B cell (primary cell): Measurements from ENCODE around the gene RIPOR3. TPM values are rescaled to one million over a fixed set of nuclear protein-coding genes. Genes with fewer than 3 reads are reported as not detected.

Source experiments
- ATAC-seq: fragments of 200-7000 bp; cut with Tn5 transposase; one replicate; pipeline ENCODE4 v1.10.0; 2021; ENCODE audit warnings: low read depth, mild to moderate bottlenecking, moderate number of reproducible peaks, moderate library complexity
- CTCF ChIA-PET: fragments of 350-600 bp; sonication (Branson Sonifier 250); formaldehyde crosslinking; loops from one replicate; lab custom pipeline; 2021; ENCODE audit warnings: antibody characterized with exemption, inconsistent platforms; lab: Charles Lee
- POLR2A ChIA-PET: fragments of 350-600 bp; sonication (Branson Sonifier 250); formaldehyde crosslinking; loops from one replicate; lab custom pipeline; 2021; ENCODE audit warnings: antibody characterized with exemption; lab: Charles Lee
- DNase-seq: peaks from one replicate; pipeline ENCODE4 v3.0.0; 2013
- H2AFZ ChIP-seq: 2 replicates; pipeline ENCODE4 v1.6.1; 2012; ENCODE audit warnings: mild to moderate bottlenecking, low read depth, low read length; ENCODE audit not compliant: insufficient read depth, poor library complexity, severe bottlenecking
- H3K27ac ChIP-seq, 2 donors: 1 replicate in 1 of 2; 2 replicates in 1 of 2; pipeline ENCODE4 v1.5.1; 2012 to 2013; ENCODE audit warnings: low read length in 2 of 2, mild to moderate bottlenecking in 2 of 2, moderate library complexity in 1 of 2
- H3K27me3 ChIP-seq, 4 experiments: fragments of 200-600 bp in 1 of 4; sonication (generic) in 1 of 4; replicated peaks in 1 of 4; 1 replicate in 2 of 4; 2 replicates in 2 of 4; pipeline versions ENCODE4 v1.6.1 to v1.7.0; 2013 to 2016; ENCODE audit warnings: low read length in 3 of 4, mild to moderate bottlenecking in 2 of 4, mixed read lengths in 1 of 4, moderate library complexity in 1 of 4; ENCODE audit not compliant: insufficient read depth in 4 of 4, control insufficient read depth in 3 of 4; ENCODE audit errors: control extremely low read depth in 1 of 4
- H3K36me3 ChIP-seq, 2 experiments: replicated peaks in 1 of 2; 1 replicate in 1 of 2; 2 replicates in 1 of 2; pipeline versions ENCODE4 v1.6.1 to v1.7.1; 2013; ENCODE audit warnings: low read length in 1 of 2; ENCODE audit not compliant: insufficient read depth in 2 of 2, control insufficient read depth in 1 of 2; ENCODE audit errors: control extremely low read depth in 1 of 2, extremely low read depth in 1 of 2
- H3K4me1 ChIP-seq, 2 donors: fragments of 200-600 bp in 1 of 2; sonication (generic) in 1 of 2; 1 replicate in 1 of 2; 2 replicates in 1 of 2; pipeline versions ENCODE4 v1.5.1 to v1.6.1; 2013 to 2017; ENCODE audit warnings: low read length in 2 of 2; ENCODE audit not compliant: control insufficient read depth in 2 of 2, insufficient read depth in 2 of 2
- H3K4me2 ChIP-seq: replicated peaks from 2 replicates; pipeline ENCODE3; 2012; ENCODE audit warnings: mild to moderate bottlenecking, low read depth, low read length; ENCODE audit not compliant: poor library complexity, severe bottlenecking
- H3K4me3 ChIP-seq, 5 experiments: fragments of 200-600 bp in 1 of 5; sonication (generic) in 1 of 5; 1 replicate in 3 of 5; 2 replicates in 2 of 5; pipeline versions ENCODE4 v1.5.1 to v1.7.0; 2011 to 2016; ENCODE audit warnings: low read length in 4 of 5, mild to moderate bottlenecking in 4 of 5, low read depth in 2 of 5, control low read depth in 1 of 5, moderate library complexity in 1 of 5; ENCODE audit not compliant: insufficient read depth in 1 of 5; ENCODE audit errors: control extremely low read depth in 1 of 5, extremely low read depth in 1 of 5
- H3K79me2 ChIP-seq: fragments of 200-600 bp; sonication (generic); one replicate; pipeline ENCODE4 v1.6.0; 2016; ENCODE audit warnings: low read length; ENCODE audit not compliant: control insufficient read depth, insufficient read depth
- H3K9ac ChIP-seq: fragments of 200-600 bp; sonication (generic); 2 replicates; pipeline ENCODE4 v1.6.1; 2017; ENCODE audit warnings: mild to moderate bottlenecking, low read length, moderate library complexity
- H3K9me3 ChIP-seq, 3 donors: one replicate each; pipeline versions ENCODE4 v1.6.1 to v1.7.1; 2013; ENCODE audit warnings: low read length in 2 of 3; ENCODE audit not compliant: control insufficient read depth in 2 of 3, insufficient read depth in 1 of 3; ENCODE audit errors: control extremely low read depth in 1 of 3
- H4K20me1 ChIP-seq: 2 replicates; pipeline ENCODE4 v1.6.0; 2012; ENCODE audit warnings: mild to moderate bottlenecking, low read length; ENCODE audit not compliant: insufficient read depth, control insufficient read depth, poor library complexity, severe bottlenecking
- H3K27ac Mint-ChIP-seq: one replicate; pipeline ENCODE4 v1.8.0; 2021; ENCODE audit warnings: mixed read lengths
- H3K27me3 Mint-ChIP-seq: one replicate; pipeline ENCODE4 v1.8.0; 2021; ENCODE audit warnings: mixed read lengths
- H3K4me1 Mint-ChIP-seq: one replicate; pipeline ENCODE4 v1.8.0; 2021; ENCODE audit warnings: mixed read lengths
- H3K4me3 Mint-ChIP-seq: one replicate; pipeline ENCODE4 v1.8.0; 2021; ENCODE audit warnings: mixed read lengths
- H3K9me3 Mint-ChIP-seq: one replicate; pipeline ENCODE4 v1.8.0; 2022; ENCODE audit warnings: mixed read lengths; ENCODE audit not compliant: insufficient read depth
- EZH2 ChIP-seq: IDR thresholded peaks from 2 replicates; pipeline ENCODE4 v1.6.1; 2012; ENCODE audit warnings: borderline replicate concordance, low read depth, mild to moderate bottlenecking, moderate library complexity, low read length; ENCODE audit not compliant: insufficient read depth, poor library complexity, severe bottlenecking
- WGBS: methylation state at CpG from one replicate; pipeline ENCODE4 v1.1.5; 2013; ENCODE audit warnings: missing lambda C conversion rate; ENCODE audit not compliant: insufficient coverage; 5-methylcytosine and 5-hydroxymethylcytosine counted together
- intact Hi-C: fragments of 100-400 bp; cut with micrococcal nuclease; formaldehyde crosslinking; loops from one replicate; pipeline ENCODE4 v1.10.0; 2022
- polyA plus RNA-seq: library from polyadenylated mRNA; depleted of rRNA; stranded (reverse); fragments of >200 nt; gene quantifications from 2 replicates; pipeline ENCODE4 v1.2.3, GENCODE V29; 2012
- total RNA-seq, 2 donors: library from RNA; stranded (reverse); fragments of 120-200 nt in 1 of 2; gene quantifications; 1 replicate in 1 of 2; 2 replicates in 1 of 2; pipeline versions ENCODE4 v1.2.3 to v1.2.4, GENCODE V29; 2013 to 2022
- TF ChIP-seq, protein P1 (sequence below): fragments of 200-600 bp; IDR thresholded peaks from one replicate; pipeline ENCODE4 v1.8.0; 2022; ENCODE audit warnings: antibody characterized with exemption, mild to moderate bottlenecking

RIPOR3 gene
- total and polyA plus RNA-seq, 2 donors (not counting 1 experiment from before 2014, with no cell fraction given) = 0.09 to 0.27 TPM

DNA sequence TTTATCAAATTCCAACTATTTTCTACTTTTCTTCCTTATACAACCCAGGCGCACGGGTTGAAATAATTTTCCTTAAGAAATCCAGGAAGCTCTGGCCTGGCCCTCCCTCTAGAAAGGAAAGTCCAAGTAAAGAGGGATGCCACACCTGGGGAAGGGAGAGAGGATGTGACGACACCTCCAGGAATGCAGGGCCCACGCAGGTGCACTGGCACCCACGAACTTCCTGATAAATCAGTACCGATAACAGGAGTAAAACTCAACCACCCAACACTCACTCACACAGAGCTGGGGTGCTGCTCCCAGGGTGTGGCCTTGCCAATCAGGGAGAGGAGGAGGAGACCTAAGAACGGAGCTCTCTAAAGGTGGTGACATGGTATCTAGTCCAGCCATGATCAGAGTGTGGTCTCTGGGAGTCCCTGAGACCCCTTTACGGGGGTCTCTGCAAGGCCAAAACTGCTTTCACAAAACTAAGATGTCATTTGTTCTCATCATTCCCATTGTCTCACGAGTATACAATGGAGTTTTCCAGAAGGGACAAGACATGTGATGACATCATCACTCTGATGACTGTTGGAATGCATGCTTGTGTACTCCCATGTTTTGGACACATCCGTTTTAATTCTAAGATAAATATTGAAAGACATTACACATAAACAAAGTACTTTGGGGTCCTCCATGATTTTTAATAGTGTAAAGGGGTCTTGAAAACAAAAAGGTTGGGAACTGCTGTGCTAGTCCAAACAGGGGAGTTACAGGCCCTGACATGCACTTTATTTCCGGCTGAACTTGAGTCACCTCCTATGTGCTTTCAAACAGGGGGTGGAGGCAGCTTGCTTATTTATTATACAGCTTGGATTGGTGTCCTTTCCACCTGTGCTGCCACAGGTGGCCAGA is 37.9 kb upstream of the RIPOR3 start:
- peak overlapping the region; percentile 29 for H3K4me3 Mint-ChIP-seq
- CTCF ChIA-PET = interaction anchor here (0.7 to 1.1 kb wide), 3 partner anchors 20 to 83 kb away, joined by 3 to 4 read pairs (median 3); partner anchors contain the start of gene BCAS4
- Histone ChIP-seq H3K27ac (no peak overlapping the region), H3K4me1 (peaks cover 15% of the 10 kb centered on the region in 2 donors), H3K79me2 (peaks cover 24% of the 10 kb centered on the region), H3K4me3 (no peak overlapping the region), H3K9me3 (no peaks in the 10 kb centered on the region), H3K36me3 (no peaks in the 10 kb centered on the region), H2AFZ (no peak overlapping the region), H3K27me3 (no peaks in the 10 kb centered on the region), H3K4me2 (no peak overlapping the region), H3K9ac (no peak overlapping the region), H4K20me1 (no peaks in the 10 kb centered on the region)
- peaks cover 19% of the 10 kb centered on the region for H3K4me1 Mint-ChIP-seq
- POLR2A ChIA-PET = no interaction called here
- no peaks in the 10 kb centered on the region for H3K9me3 Mint-ChIP-seq
- no CpG with 5 or more reads among the region's 11 CpGs for WGBS
- no peak overlapping the region for H3K27ac Mint-ChIP-seq
- TF ChIP-seq, protein P1, sequence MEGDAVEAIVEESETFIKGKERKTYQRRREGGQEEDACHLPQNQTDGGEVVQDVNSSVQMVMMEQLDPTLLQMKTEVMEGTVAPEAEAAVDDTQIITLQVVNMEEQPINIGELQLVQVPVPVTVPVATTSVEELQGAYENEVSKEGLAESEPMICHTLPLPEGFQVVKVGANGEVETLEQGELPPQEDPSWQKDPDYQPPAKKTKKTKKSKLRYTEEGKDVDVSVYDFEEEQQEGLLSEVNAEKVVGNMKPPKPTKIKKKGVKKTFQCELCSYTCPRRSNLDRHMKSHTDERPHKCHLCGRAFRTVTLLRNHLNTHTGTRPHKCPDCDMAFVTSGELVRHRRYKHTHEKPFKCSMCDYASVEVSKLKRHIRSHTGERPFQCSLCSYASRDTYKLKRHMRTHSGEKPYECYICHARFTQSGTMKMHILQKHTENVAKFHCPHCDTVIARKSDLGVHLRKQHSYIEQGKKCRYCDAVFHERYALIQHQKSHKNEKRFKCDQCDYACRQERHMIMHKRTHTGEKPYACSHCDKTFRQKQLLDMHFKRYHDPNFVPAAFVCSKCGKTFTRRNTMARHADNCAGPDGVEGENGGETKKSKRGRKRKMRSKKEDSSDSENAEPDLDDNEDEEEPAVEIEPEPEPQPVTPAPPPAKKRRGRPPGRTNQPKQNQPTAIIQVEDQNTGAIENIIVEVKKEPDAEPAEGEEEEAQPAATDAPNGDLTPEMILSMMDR = no peak
- no peak for TF ChIP-seq EZH2
- ATAC-seq (no peak), DNase-seq (peak; percentile 18)
- intact Hi-C loops = no loop called here
- H3K27me3 Mint-ChIP-seq = peaks cover 4% of the 10 kb centered on the region

DNA sequence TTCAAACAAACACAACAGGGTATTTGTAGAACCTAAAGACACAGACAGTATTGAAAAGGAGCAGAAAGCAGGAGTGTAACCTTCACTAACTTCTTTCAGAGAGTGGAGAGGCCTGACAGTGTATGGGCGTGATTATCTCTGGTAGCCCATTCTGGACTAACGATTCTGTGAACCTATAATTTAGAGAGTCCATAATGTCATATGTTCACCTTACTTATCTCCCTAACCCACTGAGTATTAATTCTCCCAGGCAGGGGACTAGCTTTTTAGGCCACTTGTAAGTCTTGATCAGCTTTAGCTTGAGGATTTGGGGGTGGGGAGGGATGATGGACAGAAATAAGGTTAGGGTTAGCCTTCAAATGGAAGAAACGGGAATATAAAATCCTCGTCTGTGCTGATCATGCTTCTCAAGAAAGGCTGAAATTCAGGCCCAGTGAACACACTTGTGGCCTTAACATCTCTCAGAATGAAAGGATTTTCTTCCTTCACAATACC is 37.2 kb upstream of the RIPOR3 start:
- TF ChIP-seq EZH2 = no peak
- TF ChIP-seq, protein P1 = no peak
- no peak overlapping the region for H3K9ac ChIP-seq
- H2AFZ ChIP-seq = no peak overlapping the region
- peaks cover 17% of the 10 kb centered on the region for H3K79me2 ChIP-seq
- H3K4me3 Mint-ChIP-seq = no peak overlapping the region
- ChIA-PET CTCF (interaction anchor here (0.7 to 1.4 kb wide), 3 partner anchors 21 to 25 kb away, joined by 3 to 6 read pairs (median 5); no protein-coding TSS in a partner anchor), POLR2A (no interaction called here)
- H3K4me3 ChIP-seq = no peak overlapping the region
- H3K27me3 Mint-ChIP-seq = peaks cover 4% of the 10 kb centered on the region
- H4K20me1 ChIP-seq = no peaks in the 10 kb centered on the region
- H3K27ac ChIP-seq = no peak overlapping the region
- DNase-seq = no peak
- WGBS = 100% methylated on average over 2 of the region's 4 CpGs
- intact Hi-C loops = no loop called here
- H3K4me2 ChIP-seq = no peak overlapping the region
- ATAC-seq = no peak
- no peaks in the 10 kb centered on the region for H3K9me3 ChIP-seq
- no peak overlapping the region for H3K27ac Mint-ChIP-seq
- H3K27me3 ChIP-seq = no peaks in the 10 kb centered on the region
- peaks cover 15% of the 10 kb centered on the region in 2 donors for H3K4me1 ChIP-seq
- H3K4me1 Mint-ChIP-seq = peaks cover 18% of the 10 kb centered on the region
- H3K9me3 Mint-ChIP-seq = no peaks in the 10 kb centered on the region
- H3K36me3 ChIP-seq = no peaks in the 10 kb centered on the region
